OCI-LY1 (cell line): Measurements from ENCODE around the gene ITPKC.

Experiments
- H2AFZ ChIP-seq: fragments of 200-600 bp; sonication (generic), shearing (Covaris generic); 2 replicates; pipeline ENCODE4 v1.6.0; 2014; ENCODE audit warnings: antibody characterized with exemption, mild to moderate bottlenecking, low read length
- H3F3A ChIP-seq: fragments of 200-600 bp; sonication (generic), shearing (Covaris generic); 2 replicates; pipeline ENCODE4 v1.6.0; 2014; ENCODE audit warnings: mild to moderate bottlenecking, antibody characterized with exemption, low read length, moderate library complexity; ENCODE audit not compliant: insufficient read depth
- H3K27ac ChIP-seq: fragments of 200-600 bp; sonication (generic); 2 replicates; pipeline ENCODE4 v1.5.1; 2014; ENCODE audit warnings: low read length, mixed run types, mild to moderate bottlenecking, low read depth; ENCODE audit not compliant: poor library complexity, severe bottlenecking
- H3K27me3 ChIP-seq: fragments of 200-600 bp; sonication (generic); 2 replicates; pipeline ENCODE4 v1.6.0; 2014; ENCODE audit warnings: antibody characterized with exemption, mild to moderate bottlenecking, low read length, moderate library complexity; ENCODE audit not compliant: insufficient read depth
- H3K36me3 ChIP-seq: fragments of 200-600 bp; sonication (generic); 2 replicates; pipeline ENCODE4 v1.6.1; 2014; ENCODE audit warnings: mild to moderate bottlenecking, antibody characterized with exemption, low read length, moderate library complexity, mixed read lengths; ENCODE audit not compliant: insufficient read depth
- H3K4me1 ChIP-seq: fragments of 200-600 bp; sonication (generic); 2 replicates; pipeline ENCODE4 v1.5.1; 2014; ENCODE audit warnings: mild to moderate bottlenecking, low read length, moderate library complexity; ENCODE audit not compliant: insufficient read depth, severe bottlenecking
- H3K4me2 ChIP-seq: fragments of 200-600 bp; sonication (generic), shearing (Covaris generic); 2 replicates; pipeline ENCODE4 v1.6.1; 2014; ENCODE audit warnings: low read length
- H3K4me3 ChIP-seq: fragments of 200-600 bp; sonication (generic); 2 replicates; pipeline ENCODE4 v1.5.1; 2014; ENCODE audit warnings: low read length, low read depth, mild to moderate bottlenecking, mixed read lengths; ENCODE audit not compliant: poor library complexity, severe bottlenecking
- H3K79me2 ChIP-seq: fragments of 200-600 bp; shearing (Covaris generic); 2 replicates; pipeline ENCODE4 v1.6.1; 2016; ENCODE audit warnings: mixed run types, low read length, mixed read lengths; ENCODE audit not compliant: insufficient read depth
- H3K9ac ChIP-seq: fragments of 200-600 bp; sonication (generic), shearing (Covaris generic); 2 replicates; pipeline ENCODE4 v1.6.1; 2014; ENCODE audit warnings: mild to moderate bottlenecking, low read length, mixed read lengths
- H3K9me2 ChIP-seq: fragments of 200-600 bp; sonication (generic), shearing (Covaris generic); 2 replicates; pipeline ENCODE4 v1.6.1; 2014; ENCODE audit warnings: low read depth, mild to moderate bottlenecking, low read length, mixed read lengths
- H3K9me3 ChIP-seq: fragments of 200-600 bp; shearing (Covaris generic); 2 replicates; pipeline ENCODE4 v1.6.1; 2014; ENCODE audit warnings: low read length, mixed read lengths
- H4K20me1 ChIP-seq: fragments of 200-600 bp; sonication (generic), shearing (Covaris generic); 2 replicates; pipeline ENCODE4 v1.6.0; 2016; ENCODE audit warnings: mild to moderate bottlenecking, low read length; ENCODE audit not compliant: insufficient read depth
- CTCF ChIP-seq: fragments of 200-600 bp; sonication (generic), shearing (Covaris generic); IDR thresholded peaks from 2 replicates; pipeline ENCODE4 v1.5.1; 2017; ENCODE audit warnings: mild to moderate bottlenecking, antibody characterized with exemption, low read length, moderate library complexity, mixed read lengths
- EZH2 ChIP-seq: fragments of 200-600 bp; sonication (generic), shearing (Covaris generic); IDR thresholded peaks from 2 replicates; pipeline ENCODE4 v1.8.0; 2017; ENCODE audit warnings: borderline replicate concordance, mixed run types, mild to moderate bottlenecking, antibody characterized with exemption, low read length, moderate library complexity, mixed read lengths

Gene ITPKC

GRCh38 chr19:40747536-40747935 is 30.6 kb downstream of the ITPKC start:
- TF ChIP-seq EZH2, result no peak
- no peak for TF ChIP-seq CTCF
- Histone ChIP-seq H3K9me3 (no peaks in the 10 kb centered on the region), H3K27me3 (no peaks in the 10 kb centered on the region), H3K4me3 (no peak overlapping the region), H3K79me2 (peaks cover 15% of the 10 kb centered on the region), H3K9me2 (no peaks in the 10 kb centered on the region), H2AFZ (no peak overlapping the region), H3K27ac (peak overlapping the region; percentile 83), H4K20me1 (no peaks in the 10 kb centered on the region), H3K4me1 (peaks cover 31% of the 10 kb centered on the region), H3K9ac (no peak overlapping the region), H3K4me2 (no peak overlapping the region), H3F3A (no peaks in the 10 kb centered on the region), H3K36me3 (peaks cover 14% of the 10 kb centered on the region)

DNA sequence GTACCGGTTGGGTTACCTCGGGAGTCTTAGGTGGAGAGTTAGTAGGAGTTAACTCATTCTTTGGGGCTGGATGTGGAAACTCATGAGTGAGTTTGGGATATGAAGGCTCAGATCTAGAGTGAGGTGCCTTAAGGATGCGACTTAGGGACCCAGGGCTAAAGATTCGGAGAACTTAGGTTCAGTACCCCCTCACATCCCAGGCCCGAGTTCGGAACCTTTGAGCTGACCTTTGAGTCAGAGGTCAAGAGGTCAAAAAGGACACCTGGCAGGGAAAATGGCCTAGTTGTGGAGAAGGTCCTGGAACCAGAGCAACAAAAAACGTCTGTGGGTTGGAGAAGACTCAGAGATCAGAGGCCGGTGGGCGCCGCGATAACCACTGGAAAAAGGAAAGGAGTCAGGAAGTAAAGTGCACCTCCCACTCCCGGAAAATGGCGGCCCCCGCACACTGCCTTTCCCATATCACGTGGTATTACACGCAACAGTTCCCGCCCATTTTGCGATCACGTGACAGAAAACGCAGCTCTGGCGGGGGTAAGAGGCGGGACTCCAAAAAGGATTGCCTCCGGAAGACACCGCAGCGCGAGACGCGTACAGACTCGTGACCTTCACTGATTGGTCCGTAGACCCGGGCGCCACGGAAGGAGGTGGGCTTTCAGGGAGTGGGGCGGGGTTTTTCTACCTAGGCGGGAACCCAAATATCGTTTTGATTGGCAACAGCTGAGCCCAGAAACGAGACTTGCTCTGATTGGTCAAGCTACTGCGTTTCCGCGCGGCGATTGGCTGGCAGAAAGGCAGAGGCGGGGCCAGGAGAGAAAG is 33.4 kb downstream of the ITPKC start, which contains the start of gene ACTMAP:
Gene ACTMAP, minus strand, starts transcription at position 420 of the 816 bp plus-strand sequence. CDS start 674 bp downstream, outside the sequence.
- Histone ChIP-seq H3K36me3 (peaks cover 34% of the 10 kb centered on the region), H3K4me1 (peaks cover 53% of the 10 kb centered on the region), H3K9me2 (no peaks in the 10 kb centered on the region), H3K9me3 (no peaks in the 10 kb centered on the region), H3K9ac (peak within 1 kb of the TSS; percentile 98), H3K27me3 (no peaks in the 10 kb centered on the region), H2AFZ (no peak within 1 kb of the TSS), H3K4me3 (peak within 1 kb of the TSS; percentile 89), H4K20me1 (no peaks in the 10 kb centered on the region), H3F3A (no peaks in the 10 kb centered on the region), H3K4me2 (peak within 1 kb of the TSS; percentile 75), H3K79me2 (peaks cover 42% of the 10 kb centered on the region), H3K27ac (peak within 1 kb of the TSS; percentile 84)
- TF ChIP-seq CTCF (no peak), EZH2 (no peak)

DNA sequence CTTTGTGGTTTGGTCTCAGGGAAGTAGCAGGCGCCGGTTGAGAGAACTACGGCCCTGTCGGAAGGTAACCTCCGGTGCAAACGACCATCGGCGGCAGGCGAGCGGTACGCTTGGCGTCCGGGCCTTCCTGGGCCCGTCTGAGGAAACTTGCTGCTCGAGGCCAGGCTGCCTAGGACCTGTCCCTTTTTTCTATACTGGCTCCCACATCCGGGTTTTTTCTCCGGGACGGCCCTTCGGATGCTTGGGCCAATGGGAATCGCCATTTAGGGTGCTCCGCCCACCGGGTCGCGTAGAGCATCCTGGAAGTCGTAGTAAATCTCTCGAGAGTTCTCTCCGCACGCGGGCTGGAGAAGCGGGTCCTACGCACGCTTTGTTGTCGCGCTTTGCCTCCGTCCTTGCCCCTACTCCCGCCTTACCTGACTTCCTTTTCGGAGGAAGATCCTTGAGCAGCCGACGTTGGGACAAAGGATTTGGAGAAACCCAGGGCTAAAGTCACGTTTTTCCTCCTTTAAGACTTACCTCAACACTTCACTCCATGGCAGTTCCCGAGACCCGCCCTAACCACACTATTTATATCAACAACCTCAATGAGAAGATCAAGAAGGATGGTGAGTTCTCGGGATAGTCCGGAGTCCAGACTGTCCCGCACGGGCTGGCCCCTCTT is 34.1 kb downstream of the ITPKC start, which contains the start of gene SNRPA:
Gene SNRPA, plus strand, starts transcription at position 330 of the 664 bp plus-strand sequence. Its CDS starts 206 bp downstream, at position 536.
- H3K27me3 ChIP-seq, result no peaks in the 10 kb centered on the region
- H2AFZ ChIP-seq, result no peak within 1 kb of the TSS
- H3K9me2 ChIP-seq, result no peaks in the 10 kb centered on the region
- H3K27ac ChIP-seq, result peak within 1 kb of the TSS; percentile 84
- H3K4me3 ChIP-seq, result peak within 1 kb of the TSS; percentile 89
- TF ChIP-seq CTCF, result no peak
- no peak for TF ChIP-seq EZH2
- H4K20me1 ChIP-seq, result no peaks in the 10 kb centered on the region
- peaks cover 61% of the 10 kb centered on the region for H3K4me1 ChIP-seq
- H3K4me2 ChIP-seq, result peak within 1 kb of the TSS; percentile 75
- peak within 1 kb of the TSS; percentile 98 for H3K9ac ChIP-seq
- H3K9me3 ChIP-seq, result no peaks in the 10 kb centered on the region
- no peaks in the 10 kb centered on the region for H3F3A ChIP-seq
- peaks cover 42% of the 10 kb centered on the region for H3K36me3 ChIP-seq
- H3K79me2 ChIP-seq, result peaks cover 49% of the 10 kb centered on the region
